ENCODE data around the gene NR1H2. TPM values are rescaled to one million over a fixed set of nuclear protein-coding genes. Genes with fewer than 3 reads are reported as not detected.

Gene NR1H2
- total and polyA plus RNA-seq, 10 of the 15 experiments (the other 5 are each of a cell fraction or from before 2014, with no cell fraction given) = 0.05 to 54.2 (median 35.1) TPM

- TF ChIP-seq SKIL (IDR thresholded peaks at IDR 0.05; ENCODE audit: low read depth, poor library complexity, severe bottlenecking) = no peak
- peak in 1 of 2 experiments; percentile 18; a peak in 1 of 3 replicates for TF ChIP-seq EGR1 (IDR thresholded peaks at IDR 0.05; ENCODE audit: borderline replicate concordance in 1 of 2, low read depth in 2 of 2, low read length in 2 of 2)
- no peak for TF ChIP-seq SMAD1 (IDR thresholded peaks at IDR 0.05; ENCODE audit: low read depth, partially characterized antibody)
- no peak for TF ChIP-seq ZNF622 (IDR thresholded peaks at IDR 0.05)
- no peak for TF ChIP-seq ZSCAN29 (IDR thresholded peaks at IDR 0.05)
- peak; percentile 37 for TF ChIP-seq RAD21 (IDR thresholded peaks at IDR 0.05; ENCODE audit: insufficient read depth, low read depth, low read length)
- no peak for TF ChIP-seq HDGF (IDR thresholded peaks at IDR 0.05)
- TF ChIP-seq BCL11A (IDR thresholded peaks at IDR 0.05; ENCODE audit: low read depth, low read length) = no peak
- no peak for TF ChIP-seq ZNF274 (IDR thresholded peaks at IDR 0.05; ENCODE audit: insufficient read depth, insufficient read length)
Observed at GRCh38 chr19:50328224-50328872, 47.9 kb upstream of the NR1H2 start (continued).

- Histone ChIP-seq H3K4me2 (ENCODE audit: control insufficient read depth, insufficient read depth) (no peak overlapping the region; the same call in 1 of the 2 replicates), H2AFZ (ENCODE audit: control insufficient read depth, low read depth, low read length) (no peak overlapping the region), H3K79me2 (ENCODE audit: control insufficient read depth, insufficient read depth, low read length) (no peaks in the 10 kb centered on the region), H3K36me3 (ENCODE audit: control insufficient read depth in 2 of 2, insufficient read depth in 2 of 2, low read length in 1 of 2) (no peaks in the 10 kb centered on the region; a peak in 1 of 4 replicates), H3K27me3 (replicated peaks in 1 of 2; ENCODE audit: control insufficient read depth in 2 of 2, insufficient read depth in 2 of 2, low read length in 1 of 2) (peaks cover 2 to 16% of the 10 kb centered on the region in 2 experiments; a peak in 3 of 4 replicates), H3K9ac (ENCODE audit: control insufficient read depth, insufficient read depth, low read length) (no peak overlapping the region), H4K20me1 (ENCODE audit: control insufficient read depth, insufficient read depth) (peaks cover 4% of the 10 kb centered on the region; the same call in 1 of the 2 replicates), H3K4me3 (no peak overlapping the region), H3K9me3 (replicated peaks; ENCODE audit: control insufficient read depth, insufficient read depth, low read length) (no peaks in the 10 kb centered on the region; the same call in 2 of the 3 replicates), H3K4me1 (ENCODE audit: control insufficient read depth, insufficient read depth, low read length) (peaks cover 31% of the 10 kb centered on the region), H3K27ac (ENCODE audit: control insufficient read depth, insufficient read depth) (no peak overlapping the region)
- DNase-seq (ENCODE audit: low read depth, low spot score) = no peak
- intact Hi-C loops (cut with micrococcal nuclease; ENCODE audit: unreplicated experiment) = no loop called here
- POLR2A ChIA-PET = interaction anchor here (0.6 to 2.1 kb wide), 11 partner anchors 9 to 1453 kb away, joined by 3 to 38 read pairs (median 5); partner anchors contain the start of gene AP2A1
- 1% methylated on average over 25 of the region's 40 CpGs for WGBS (ENCODE audit: insufficient coverage, insufficient replicate concordance, low lambda C conversion rate, missing lambda C conversion rate)
- ATAC-seq = no peak
- CTCF ChIA-PET = interaction anchor here (0.6 to 1.6 kb wide), 11 partner anchors 10 to 180 kb away, joined by 3 to 5 read pairs (median 4); partner anchors contain the start of gene NR1H2
- no peak for FAIRE-seq
- BruUV-seq (replicated peaks) = no TSS peak
- SMC1A ChIA-PET (ENCODE audit: uncharacterized antibody, unreplicated experiment) = interaction anchor here (0.8 to 1.9 kb wide), 6 partner anchors 10 to 74 kb away, joined by 3 to 20 read pairs (median 4); no protein-coding TSS in a partner anchor
- RAD21 ChIA-PET (ENCODE audit: unreplicated experiment) = interaction anchor here (0.6 to 2.1 kb wide), 22 partner anchors 12 to 492 kb away, joined by 3 to 36 read pairs (median 4); no protein-coding TSS in a partner anchor
- in situ Hi-C loops (cut with MboI) = loop anchor here (25.0 kb wide), 1 partner anchor 1033 kb away; the partner anchor contains the start of genes CLDND2, ETFB and NKG7
- TF ChIP-seq CTCF (IDR thresholded peaks at IDR 0.05 in 2 of 3, conservative IDR thresholded peaks at IDR 0.05 in 1 of 3; ENCODE audit: control insufficient read depth in 2 of 3, extremely low read depth in 1 of 3, insufficient read depth in 1 of 3, low read depth in 3 of 3, low read length in 3 of 3) = peak in 1 of 3 experiments; percentile 32; a peak in 1 of 6 replicates
- TF ChIP-seq ZNF24 (IDR thresholded peaks at IDR 0.05) = no peak
- 0 out of 4 replicates have a peak, but pooled peaks of 1 of the 2 experiments have one; percentile 1 for TF ChIP-seq BHLHE40 (IDR thresholded peaks at IDR 0.05; ENCODE audit: borderline replicate concordance in 1 of 2, low read depth in 2 of 2, low read length in 1 of 2)
- TF ChIP-seq CREB1 (IDR thresholded peaks at IDR 0.05; ENCODE audit: low read depth) = no peak
- TF ChIP-seq ZBED1 (IDR thresholded peaks at IDR 0.05; ENCODE audit: borderline replicate concordance) = no peak
- TF ChIP-seq RFX5 (IDR thresholded peaks at IDR 0.05; ENCODE audit: low read depth, low read length) = no peak
- no peak for TF ChIP-seq BCL3 (IDR thresholded peaks at IDR 0.05; ENCODE audit: borderline replicate concordance, insufficient read depth, low read depth, low read length, poor library complexity, severe bottlenecking)
- no peak for TF ChIP-seq EGR1 (IDR thresholded peaks at IDR 0.05; ENCODE audit: borderline replicate concordance in 1 of 2, low read depth in 2 of 2, low read length in 2 of 2)
Observed at GRCh38 chr19:50328873-50329145, 47.4 kb upstream of the NR1H2 start.

All from GM12878 (cell line).